ENCODE results near the gene RASGRF2.
"Not testable (repeated sequence)": the region's sequence is repeated elsewhere in the genome, so short reads cannot be mapped to it uniquely, and the experiment has no call there.

RASGRF2 gene

DNA sequence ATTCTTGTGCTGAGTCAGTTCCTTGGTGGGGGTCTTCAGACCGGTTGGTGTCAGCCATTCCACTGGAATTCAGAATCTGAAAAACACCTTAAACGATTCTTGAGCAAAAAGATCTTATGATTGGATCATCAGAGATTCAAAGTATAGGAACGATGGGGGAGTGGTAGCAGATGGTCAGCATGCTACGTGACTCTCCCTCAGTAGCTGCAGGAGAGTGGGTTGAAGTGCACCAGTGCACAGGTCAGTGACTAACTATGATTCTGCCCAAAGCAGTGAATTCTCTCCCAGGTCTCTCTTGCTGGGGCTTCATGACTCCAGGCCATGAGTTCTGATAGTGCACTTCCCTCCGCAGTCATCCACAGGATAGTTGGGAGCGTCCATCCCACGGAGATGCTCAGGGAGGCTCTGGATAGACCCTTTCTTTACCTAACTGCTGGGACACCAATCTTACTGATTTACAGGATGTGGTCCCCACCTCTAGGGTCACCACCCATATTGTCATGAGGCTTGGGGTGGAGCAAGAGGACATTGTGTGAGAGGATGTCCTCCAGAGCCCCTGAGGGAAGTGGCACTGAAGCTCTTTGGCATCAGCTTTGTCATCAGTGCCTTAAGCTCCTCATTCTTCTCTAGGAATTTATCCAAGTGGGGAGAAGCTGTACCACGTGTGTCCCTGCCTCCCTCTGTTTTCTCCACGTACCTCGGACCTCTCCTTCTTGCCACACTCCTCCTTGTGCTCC is 62.0 kb downstream of the RASGRF2 start:
- no peak for DNase-seq (ENCODE audit: low read depth)

DNA sequence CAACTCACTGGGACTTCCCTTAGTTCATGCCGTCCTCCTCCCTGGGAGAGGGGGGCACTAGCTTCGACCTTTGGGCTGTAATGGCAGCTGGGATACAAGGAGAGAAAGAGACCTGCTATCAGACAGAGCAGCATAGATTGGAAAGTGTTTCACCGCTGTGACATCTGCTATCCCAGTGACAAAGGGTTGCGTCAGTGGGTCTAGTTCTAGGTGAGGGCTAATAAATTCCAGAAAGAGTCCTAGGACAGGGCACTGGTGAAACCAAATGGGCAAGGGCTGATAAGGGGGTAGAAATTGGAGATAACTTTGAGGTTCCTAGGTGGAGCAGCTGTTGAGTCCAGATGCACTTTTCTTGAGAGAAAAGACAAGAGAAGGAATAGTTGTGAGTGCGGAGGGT is 62.5 kb downstream of the RASGRF2 start:
- no peak for DNase-seq (ENCODE audit: low read depth)

DNA sequence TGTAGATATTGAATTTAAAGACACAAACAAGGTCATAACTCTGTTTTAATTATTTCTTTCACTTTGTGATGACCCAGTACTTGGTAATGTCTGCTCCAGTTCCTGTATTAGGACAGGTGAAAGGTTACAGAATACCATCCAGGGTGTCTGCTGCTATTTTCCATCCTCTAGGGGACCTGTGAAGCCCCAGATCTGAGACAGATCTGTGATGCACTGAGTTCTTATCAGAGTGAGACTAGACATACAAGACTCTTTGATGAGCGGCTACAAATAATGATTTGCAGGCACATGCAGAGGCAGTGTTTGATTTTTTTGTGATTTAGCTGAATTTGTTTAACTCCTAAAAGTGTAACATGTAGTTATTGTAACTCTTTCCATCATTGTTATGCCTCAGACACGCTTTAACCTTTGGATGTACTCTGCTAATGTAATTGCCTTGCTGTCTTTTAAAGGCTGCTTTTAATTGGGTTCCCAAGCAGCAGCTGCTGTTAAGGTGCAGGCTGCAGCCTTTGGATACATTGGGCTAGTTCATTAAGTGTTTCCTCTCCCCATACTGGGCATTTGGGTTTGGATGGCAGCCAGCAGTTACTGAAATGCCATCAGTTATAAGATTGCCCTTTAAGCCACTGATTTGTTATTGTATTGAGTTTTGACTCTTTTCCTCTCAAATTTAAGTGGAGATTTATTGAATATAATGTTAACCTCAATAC is 63.3 kb downstream of the RASGRF2 start:
- DNase-seq (ENCODE audit: low read depth), result no peak

DNA sequence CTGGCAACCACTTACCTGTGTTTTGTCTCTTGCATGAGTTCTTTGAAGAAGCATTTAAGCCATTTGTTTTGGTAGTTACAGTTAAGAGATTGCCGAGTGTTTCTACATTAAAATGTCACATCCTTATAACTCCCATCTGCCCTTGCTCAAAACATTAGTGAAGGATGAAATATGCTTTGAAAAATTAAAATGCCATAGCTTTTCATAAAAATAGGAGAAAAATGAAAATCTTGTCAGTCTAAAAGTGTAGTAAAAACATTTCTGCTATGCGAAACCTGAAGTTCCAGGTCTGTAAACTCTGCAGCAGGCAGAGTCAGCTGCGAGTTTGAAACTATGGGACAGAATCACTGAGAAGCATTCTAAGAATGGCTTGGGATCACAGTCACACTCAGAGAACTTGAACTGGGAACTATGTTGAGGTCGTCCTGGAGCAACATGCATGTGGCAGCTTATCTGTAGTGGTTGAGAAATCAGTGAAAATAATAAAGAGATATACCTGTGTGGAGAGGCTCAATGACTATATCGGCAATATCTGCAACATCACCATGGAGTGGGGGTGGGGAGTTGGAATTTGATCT is 67.4 kb downstream of the RASGRF2 start:
- DNase-seq (ENCODE audit: low read depth), result no peak

DNA sequence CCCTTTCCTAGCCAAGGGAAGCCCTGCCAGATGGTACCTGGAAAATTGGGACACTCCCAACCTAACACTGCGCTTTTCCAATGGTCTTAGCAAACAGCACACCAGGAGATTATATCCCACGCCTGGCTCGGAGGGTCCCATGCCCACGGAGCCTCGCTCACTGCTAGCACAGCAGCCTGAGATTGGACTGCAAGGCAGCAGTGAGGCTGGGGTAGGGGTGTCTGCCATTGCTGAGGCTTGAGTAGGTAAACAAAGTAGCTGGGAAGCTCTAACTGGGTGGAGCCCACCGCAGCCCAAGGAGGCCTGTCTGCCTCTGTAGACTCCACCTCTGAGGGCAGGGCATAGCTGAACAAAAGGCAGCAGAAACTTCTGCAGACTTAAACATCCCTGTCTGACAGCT is 68.7 kb downstream of the RASGRF2 start:
- not testable (repeated sequence) for DNase-seq (ENCODE audit: low read depth)

DNA sequence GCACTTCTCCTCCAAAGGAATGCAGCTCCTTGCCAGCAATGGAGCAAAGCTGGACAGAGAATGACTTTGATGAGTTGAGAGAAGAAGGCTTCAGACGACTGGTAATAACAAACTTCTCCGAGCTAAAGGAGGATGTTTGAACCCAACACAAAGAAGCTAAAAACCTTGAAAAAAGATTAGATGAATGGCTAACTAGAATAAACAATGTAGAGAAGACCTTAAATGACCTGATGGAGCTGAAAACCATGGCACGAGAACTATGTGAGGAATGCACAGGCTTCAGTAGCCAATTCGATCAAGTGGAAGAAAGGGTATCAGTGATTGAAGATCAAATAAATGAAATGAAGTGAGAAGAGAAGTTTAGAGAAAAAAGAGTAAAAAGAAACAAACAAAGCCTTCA is 69.6 kb downstream of the RASGRF2 start:
- not testable (repeated sequence) for DNase-seq (ENCODE audit: low read depth)

DNA sequence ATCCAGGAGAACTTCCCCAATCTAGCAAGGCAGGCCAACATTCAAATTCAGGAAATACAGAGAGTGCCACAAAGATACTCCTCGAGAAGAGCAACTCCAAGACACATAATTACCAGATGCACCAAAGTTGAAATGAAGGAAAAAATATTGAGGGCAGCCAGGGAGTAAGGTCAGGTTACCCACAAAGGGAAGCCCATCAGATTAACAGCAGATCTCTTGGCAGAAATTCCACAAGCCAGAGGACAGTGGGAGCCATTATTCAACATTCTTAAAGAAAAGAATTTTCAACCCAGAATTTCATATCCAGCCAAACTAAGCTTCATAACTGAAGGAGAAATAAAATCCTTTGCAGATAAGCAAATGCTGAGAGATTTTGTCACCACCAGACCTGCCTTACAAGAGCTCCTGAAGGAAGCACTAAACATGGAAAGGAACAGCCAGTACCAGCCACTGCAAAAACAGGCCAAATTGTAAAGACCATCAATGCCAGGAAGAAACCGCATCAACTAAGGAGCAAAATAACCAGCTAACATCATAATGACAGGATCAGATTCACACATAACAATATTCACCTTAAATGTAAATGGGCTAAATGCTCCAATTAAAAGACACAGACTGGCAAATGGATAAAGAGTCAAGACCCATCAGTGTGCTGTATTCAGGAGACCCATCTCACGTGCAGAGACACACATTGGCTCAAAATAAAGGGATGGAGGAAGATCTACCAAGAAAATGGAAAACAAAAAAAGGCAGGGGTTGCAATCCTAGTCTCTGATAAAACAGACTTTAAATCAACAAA is 70.3 kb downstream of the RASGRF2 start:
- not testable (repeated sequence) for DNase-seq (ENCODE audit: low read depth)

DNA sequence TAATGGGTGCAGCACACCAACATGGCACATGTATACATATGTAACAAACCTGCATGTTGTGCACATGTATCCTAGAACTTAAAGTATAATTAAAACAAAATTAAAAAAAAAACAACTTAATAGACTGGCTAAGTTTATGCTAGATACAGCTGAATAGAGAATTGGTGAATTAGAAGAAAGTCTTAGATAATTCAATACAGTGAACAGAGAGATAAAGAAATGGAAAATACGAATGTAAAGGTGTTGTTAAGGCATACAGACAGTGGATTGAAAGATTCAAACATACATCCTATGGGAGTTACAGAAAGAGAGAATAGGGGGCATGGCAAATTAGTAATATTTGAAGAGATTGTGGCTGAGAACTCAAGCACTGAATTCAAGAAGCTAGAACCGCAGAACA is 75.4 kb downstream of the RASGRF2 start:
- no peak for DNase-seq (ENCODE audit: low read depth)

DNA sequence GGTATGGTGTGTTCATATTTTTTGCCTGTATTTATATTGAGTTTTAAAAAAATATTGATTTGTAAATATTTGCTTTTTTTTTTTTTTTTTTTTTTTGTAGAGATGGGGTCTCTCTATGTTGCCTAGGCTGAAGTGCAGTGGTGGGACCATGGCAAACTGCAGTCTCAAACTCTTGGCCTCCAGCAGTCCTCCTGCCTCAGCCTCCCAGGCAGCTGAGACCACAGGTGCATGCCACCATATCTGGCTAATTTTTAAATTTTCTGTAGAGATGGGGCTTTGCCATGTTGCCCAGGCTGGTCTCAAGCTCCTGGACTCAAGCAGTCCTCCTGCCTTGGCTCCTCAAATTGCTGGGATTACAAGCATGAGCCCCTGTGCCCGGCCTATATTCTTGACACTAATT is 78.3 kb downstream of the RASGRF2 start:
- DNase-seq (ENCODE audit: low read depth), result no peak

DNA sequence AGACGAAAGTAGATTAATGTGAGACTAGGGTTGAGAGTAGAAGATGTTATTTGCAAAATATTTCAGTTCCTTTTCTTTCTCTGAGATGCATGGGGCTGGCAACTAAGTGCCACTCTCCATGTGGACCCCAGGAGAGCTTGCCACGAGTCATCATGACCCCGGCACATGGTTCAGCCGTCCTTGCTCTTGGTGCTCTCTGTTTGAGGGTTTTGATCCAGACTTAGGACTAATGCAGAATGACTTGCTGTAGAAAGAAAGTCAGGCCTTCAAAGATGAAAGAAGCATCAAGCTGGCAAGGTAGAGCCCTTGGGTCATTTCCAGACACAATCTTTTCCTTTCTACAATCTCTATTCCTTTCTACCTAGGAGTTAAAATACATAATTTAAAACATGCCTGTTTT is 84.7 kb downstream of the RASGRF2 start:
- DNase-seq (ENCODE audit: low read depth), result no peak

DNA sequence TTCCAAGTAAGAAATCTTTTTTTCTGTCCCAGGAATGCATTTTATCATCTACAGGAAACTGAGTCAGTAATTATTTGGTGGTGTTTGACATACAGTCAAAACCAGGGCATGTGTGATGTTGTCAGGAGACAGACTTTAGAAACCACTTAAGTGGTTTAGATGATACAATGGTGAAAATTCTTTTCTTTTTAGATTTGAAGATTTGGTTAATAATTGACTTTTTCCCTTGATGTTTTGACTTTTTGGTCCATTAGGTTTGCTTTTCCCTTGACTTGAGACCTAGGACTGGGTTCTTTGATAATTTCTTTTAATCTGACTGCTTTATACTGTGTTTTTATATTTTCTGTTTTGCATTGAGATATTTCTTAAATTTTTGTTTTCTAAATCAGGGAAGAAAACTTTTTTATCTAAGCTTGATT is 85.2 kb downstream of the RASGRF2 start:
- no peak for DNase-seq (ENCODE audit: low read depth)

DNA sequence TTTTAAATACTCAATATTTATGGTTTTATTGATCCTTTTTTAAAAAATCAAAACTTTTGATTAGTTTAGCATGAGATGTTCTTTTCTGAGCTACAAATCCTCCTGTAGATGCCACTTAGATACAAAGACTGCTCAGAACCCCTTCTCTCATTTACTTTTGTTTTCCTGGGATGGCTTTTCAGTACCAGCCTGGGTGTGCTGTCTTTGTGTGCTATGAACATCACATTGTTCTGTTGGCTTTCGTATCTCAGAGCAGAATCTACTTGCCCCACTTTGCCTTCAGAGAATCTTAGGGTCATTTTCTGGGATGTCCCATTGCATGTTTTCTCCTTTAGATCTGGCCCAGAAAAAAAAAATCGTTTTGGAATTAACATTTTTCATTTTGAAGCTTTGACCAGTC is 85.9 kb downstream of the RASGRF2 start:
- DNase-seq (ENCODE audit: low read depth), result no peak

DNA sequence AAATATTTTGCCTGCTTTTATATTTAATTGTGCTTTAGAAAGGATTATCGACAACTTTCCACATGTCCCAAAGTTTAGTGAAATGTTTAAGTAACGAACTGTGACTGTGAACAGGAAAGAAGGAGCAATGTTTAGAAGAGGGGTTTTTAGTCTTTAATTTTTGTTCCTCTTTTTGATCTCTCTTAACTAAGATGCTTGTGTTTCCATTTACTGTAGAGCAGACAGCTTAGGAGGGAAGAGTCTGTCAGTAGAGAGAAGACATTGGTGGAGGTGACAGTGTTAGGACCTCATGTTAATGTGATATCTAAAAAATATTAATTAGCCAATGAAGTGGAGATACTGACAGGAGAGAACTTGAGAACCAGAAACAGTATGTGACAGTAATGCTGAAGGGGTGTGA is 92.2 kb downstream of the RASGRF2 start:
- no peak for DNase-seq (ENCODE audit: low read depth)

DNA sequence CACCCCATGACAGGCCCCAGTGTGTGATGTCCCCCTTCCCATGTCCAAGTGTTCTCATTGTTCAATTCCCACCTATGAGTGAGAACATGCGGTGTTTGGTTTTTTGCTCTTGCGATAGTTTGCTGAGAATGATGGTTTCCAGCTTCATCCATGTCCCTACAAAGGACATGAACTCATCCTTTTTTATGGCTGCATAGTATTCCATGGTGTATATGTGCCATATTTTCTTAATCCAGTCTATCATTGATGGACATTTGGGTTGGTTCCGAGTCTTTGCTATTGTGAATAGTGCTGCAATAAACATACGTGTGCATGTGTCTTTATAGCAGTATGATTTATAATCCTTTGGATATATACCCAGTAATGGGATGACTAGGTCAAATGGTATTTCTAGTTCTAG is 93.1 kb downstream of the RASGRF2 start:
- not testable (repeated sequence) for DNase-seq (ENCODE audit: low read depth)

DNA sequence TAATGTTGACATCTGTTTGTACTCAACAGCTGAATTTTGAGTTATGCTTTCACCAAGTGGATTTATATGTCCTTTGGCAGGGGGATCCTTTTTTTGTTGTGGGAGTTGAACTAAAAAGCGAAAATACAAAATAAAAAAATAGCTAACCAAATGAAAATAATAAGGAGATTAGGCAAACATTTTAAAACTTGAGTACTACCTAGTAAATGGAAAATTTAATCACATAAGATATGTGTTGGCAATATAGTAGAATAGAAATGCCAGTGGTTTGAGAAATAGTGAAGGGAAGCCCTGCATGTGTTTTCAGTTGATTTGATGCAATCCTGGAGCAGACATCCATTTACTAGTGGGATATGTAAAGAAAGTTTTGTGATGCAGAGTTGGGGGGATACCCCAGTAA is 98.0 kb downstream of the RASGRF2 start:
- no peak for DNase-seq (ENCODE audit: low read depth)

DNA sequence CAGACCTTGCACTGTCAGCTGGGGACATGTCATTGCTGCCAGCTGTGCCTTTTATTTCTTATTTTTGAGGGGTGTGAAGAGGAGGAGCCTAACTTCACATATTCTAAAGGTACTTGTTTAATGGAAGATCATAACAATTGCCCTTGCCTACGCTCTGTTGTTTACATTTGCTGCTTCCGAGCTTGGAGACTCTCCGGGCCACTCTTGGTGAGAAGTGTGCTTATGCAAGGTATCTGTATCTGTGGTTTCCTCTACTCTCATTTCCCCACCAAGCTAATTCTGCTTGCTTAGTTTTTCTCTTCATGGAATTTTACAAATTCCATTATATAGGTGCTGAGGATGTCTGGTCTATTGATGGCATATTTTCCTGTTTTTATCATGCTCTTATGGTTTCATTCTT is 105.3 kb downstream of the RASGRF2 start:
- DNase-seq (ENCODE audit: low read depth), result no peak

DNA sequence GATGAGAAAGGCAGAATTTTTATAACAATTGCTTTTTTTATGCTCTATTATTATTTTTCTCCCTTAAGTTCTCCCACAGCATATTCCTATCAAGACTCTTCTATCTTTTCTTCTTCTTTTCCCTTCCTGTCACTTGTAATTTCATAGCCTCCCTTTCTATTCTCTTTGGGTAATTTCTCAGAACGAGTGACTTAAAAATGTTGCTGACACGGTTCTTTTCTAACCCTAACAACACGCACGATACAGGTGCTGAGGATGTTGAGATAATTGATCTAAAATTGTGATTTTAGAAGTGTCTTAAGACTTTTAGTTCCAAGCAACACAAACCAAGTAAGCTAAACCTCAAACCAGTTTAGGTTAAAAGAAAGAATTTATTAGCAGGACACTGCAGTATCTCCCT is 105.9 kb downstream of the RASGRF2 start:
- no peak for DNase-seq (ENCODE audit: low read depth)

DNA sequence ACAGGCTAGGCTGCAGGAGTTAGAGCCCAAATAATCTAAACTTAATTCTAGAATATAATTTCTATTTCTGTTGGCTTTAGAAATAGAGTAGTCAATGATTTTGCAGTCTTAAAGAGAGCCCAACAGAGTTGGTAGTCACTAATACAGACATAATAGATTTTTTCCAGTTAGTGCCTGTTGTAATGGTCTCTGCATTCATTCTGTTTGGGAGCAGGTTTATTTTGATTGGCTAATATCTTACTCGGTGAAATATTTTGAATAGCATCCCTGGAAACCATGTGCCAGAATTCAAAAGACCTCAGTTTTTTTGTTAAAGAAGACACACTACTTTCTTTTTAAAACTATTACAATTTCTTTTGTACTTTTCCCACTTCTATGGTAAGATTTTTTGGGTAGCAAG is 107.2 kb downstream of the RASGRF2 start:
- no peak for DNase-seq (ENCODE audit: low read depth)

DNA sequence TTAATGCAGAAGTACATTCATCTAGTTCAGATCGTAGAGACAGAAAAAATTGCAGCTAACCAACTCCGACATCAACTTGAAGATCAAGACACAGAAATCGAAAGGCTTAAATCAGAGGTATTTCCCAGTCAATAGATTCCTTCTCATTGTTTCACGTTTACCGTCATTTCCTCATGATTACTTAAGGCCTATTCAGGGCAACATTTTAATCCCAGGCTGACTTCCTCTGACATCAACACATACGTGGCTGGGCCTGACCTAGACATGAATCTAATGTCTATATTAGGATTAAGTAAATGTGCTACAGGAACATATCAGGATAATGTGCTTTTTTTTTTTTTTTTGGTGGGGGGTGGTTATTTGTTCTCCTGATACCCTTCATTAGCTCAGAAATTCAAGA is 107.9 kb downstream of the RASGRF2 start:
- DNase-seq (ENCODE audit: low read depth), result no peak

DNA sequence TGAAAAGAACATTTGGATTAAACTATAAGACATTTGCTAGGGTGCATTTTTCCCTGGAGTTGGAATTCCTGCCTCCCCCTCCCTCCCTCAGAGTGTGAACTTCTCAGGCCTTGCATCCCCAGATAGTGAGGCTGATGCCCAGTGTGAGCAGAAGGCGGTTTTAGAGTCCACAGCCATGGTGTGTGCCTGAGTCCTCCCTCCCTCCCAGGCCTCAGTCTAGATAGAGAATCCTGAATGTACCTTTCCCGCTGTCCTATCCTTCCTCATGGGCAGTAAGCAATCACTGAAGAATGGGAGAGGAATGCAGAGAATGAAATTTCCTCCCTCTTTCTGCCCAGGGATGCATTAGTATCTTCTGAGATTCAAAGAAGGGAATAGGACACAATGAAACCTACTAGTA is 108.5 kb downstream of the RASGRF2 start:
- DNase-seq (ENCODE audit: low read depth), result no peak

DNA sequence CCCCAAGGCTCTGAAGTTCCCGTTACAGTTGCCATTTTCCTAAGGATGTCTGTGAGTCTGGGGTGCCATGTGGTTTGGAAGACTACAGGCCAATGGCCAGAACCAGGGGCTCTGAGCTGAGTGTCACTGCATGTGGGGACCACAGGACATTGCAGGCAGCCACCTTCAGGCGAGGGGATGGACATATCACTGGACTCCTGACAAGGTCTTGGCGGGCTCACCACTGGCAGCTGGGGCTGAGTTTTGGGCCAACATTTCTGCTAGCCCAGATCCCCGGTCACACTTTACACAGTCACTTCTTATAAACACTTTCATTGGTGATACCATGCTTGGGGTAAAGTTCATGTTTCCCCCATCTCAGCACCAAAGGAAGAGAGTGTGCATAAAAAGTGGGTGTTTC is 109.8 kb downstream of the RASGRF2 start:
- no peak for DNase-seq (ENCODE audit: low read depth)

DNA sequence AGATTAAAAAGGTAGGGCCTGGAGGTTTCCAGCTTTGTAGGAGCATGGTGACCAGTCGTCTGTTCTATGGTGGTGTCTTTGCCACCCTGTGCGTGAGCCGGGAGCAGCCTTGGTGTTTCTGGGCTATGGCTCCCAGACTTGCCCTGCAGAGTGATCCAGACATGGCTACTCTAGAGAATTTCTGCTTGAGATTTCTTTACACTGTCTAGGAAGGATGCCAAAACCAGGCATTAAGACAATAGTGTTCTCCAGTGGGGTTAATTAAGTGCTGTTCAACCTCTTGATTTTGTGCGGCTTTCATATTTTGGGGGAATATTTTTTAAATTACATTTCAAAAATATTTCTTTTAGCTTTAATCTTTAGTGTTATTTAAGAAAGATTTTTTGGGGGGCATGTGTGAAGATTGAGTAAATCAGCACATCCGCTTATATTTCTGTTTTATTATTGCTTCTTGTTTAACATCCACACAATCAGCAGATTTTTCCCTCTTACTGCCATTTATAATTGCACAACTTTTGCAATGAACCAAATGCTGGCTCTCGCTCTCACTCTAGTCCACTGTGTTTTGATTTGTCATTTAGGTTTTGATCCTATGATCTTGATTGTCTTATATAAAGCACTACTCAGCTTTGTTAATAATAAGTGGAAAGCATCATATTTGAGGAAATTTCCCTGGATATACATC is 110.5 kb downstream of the RASGRF2 start:
- DNase-seq (ENCODE audit: low read depth), result no peak

Data from stimulated activated CD8-positive, alpha-beta memory T cell treated with anti-CD3 and anti-CD28 coated beads, Interleukin-12 subunit alpha, Interleukin-12 subunit beta, amount 100 ng/mL, for 1 hour (primary cell).